Endothelial cell (in vitro differentiated cells): Measurements from ENCODE around the gene DEXI. TPM values are rescaled to one million over a fixed set of nuclear protein-coding genes. Genes with fewer than 3 reads are reported as not detected.

Experiments used
- DNase-seq: peaks from one replicate; pipeline ENCODE4 v3.0.0; 2021; ENCODE audit warnings: low spot score
- H3K27ac Mint-ChIP-seq: one replicate; pipeline ENCODE4 v1.8.0; 2021; ENCODE audit warnings: mixed read lengths, inconsistent platforms; ENCODE audit not compliant: unreplicated experiment
- H3K27me3 Mint-ChIP-seq: one replicate; pipeline ENCODE4 v1.8.0; 2021; ENCODE audit warnings: mild to moderate bottlenecking, moderate library complexity, mixed read lengths, inconsistent platforms; ENCODE audit not compliant: unreplicated experiment
- H3K36me3 Mint-ChIP-seq: one replicate; pipeline ENCODE4 v1.8.0; 2021; ENCODE audit warnings: mild to moderate bottlenecking, low read depth, mixed read lengths, inconsistent platforms; ENCODE audit not compliant: unreplicated experiment
- H3K4me1 Mint-ChIP-seq: one replicate; pipeline ENCODE4 v1.8.0; 2021; ENCODE audit warnings: mild to moderate bottlenecking, mixed read lengths, inconsistent platforms; ENCODE audit not compliant: unreplicated experiment
- H3K4me3 Mint-ChIP-seq: one replicate; pipeline ENCODE4 v1.8.0; 2021; ENCODE audit warnings: mild to moderate bottlenecking, mixed read lengths, inconsistent platforms; ENCODE audit not compliant: unreplicated experiment
- H3K9me3 Mint-ChIP-seq: one replicate; pipeline ENCODE4 v1.8.0; 2021; ENCODE audit warnings: mixed read lengths, inconsistent platforms; ENCODE audit not compliant: unreplicated experiment
- total RNA-seq: library from RNA; stranded (reverse); fragmentation: NEBNext Ultra II Directional; extraction: Animal tissue kit (Norgen Biotek cat#: 25700); gene quantifications from one replicate; pipeline ENCODE4 v1.2.1, GENCODE V29; 2021; ENCODE audit not compliant: unreplicated experiment
- TF ChIP-seq, protein P1 (sequence below): fragments of 200-600 bp; sonication (generic); IDR thresholded peaks from one replicate; pipeline ENCODE4 v1.5.0; 2021; ENCODE audit warnings: antibody characterized with exemption; ENCODE audit not compliant: unreplicated experiment

Gene DEXI
- total RNA-seq, 1 donor from 2014 or later, result 37.9 TPM

DNA sequence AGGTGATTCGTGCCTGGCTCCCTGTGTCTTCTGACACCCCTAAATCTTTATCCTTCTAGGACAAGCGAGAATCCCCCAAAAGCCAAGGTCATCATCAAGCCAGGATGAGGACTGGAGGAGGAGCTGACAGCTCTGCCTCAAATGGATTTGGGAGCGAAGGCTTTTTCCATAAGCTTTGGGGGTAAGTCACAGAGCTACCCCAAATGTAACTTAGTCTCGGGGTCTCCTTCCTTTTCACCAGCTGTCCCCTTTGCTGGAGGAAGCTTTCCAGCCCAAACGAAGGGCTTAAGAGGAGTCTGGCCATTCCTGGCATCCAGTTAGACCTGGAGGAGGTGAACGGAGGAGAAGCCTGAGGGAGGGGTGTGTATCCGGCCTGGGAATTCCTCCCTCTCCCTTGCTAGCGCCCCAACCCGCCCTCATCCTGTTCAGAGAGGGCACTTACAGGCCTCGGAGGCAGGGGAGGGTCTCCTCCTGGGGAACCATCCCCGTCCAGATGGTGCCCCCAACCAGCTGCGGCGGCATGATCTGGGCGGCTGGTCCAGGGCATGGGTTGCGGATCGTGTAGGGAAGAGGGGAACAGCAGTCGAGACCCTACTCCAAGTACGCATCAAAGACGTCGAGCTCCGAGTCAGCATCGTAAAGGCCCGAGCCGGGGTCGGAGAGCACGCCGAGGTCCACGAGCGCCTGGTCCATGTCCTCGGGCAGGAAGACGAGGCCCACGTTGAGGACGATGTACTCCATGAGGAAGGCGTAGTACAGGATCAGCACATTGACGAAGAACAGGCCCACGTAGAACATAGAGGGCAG lies 938 bp downstream of the DEXI start:
- TF ChIP-seq, protein P1, sequence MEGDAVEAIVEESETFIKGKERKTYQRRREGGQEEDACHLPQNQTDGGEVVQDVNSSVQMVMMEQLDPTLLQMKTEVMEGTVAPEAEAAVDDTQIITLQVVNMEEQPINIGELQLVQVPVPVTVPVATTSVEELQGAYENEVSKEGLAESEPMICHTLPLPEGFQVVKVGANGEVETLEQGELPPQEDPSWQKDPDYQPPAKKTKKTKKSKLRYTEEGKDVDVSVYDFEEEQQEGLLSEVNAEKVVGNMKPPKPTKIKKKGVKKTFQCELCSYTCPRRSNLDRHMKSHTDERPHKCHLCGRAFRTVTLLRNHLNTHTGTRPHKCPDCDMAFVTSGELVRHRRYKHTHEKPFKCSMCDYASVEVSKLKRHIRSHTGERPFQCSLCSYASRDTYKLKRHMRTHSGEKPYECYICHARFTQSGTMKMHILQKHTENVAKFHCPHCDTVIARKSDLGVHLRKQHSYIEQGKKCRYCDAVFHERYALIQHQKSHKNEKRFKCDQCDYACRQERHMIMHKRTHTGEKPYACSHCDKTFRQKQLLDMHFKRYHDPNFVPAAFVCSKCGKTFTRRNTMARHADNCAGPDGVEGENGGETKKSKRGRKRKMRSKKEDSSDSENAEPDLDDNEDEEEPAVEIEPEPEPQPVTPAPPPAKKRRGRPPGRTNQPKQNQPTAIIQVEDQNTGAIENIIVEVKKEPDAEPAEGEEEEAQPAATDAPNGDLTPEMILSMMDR, result no peak
- no peaks in the 10 kb centered on the region for H3K9me3 Mint-ChIP-seq
- no peak for DNase-seq
- H3K27me3 Mint-ChIP-seq, result peaks cover 18% of the 10 kb centered on the region
- H3K4me3 Mint-ChIP-seq, result peak overlapping the region; percentile 96
- no peak overlapping the region for H3K27ac Mint-ChIP-seq
- H3K4me1 Mint-ChIP-seq, result peaks cover 64% of the 10 kb centered on the region
- H3K36me3 Mint-ChIP-seq, result peaks cover 14% of the 10 kb centered on the region

DNA sequence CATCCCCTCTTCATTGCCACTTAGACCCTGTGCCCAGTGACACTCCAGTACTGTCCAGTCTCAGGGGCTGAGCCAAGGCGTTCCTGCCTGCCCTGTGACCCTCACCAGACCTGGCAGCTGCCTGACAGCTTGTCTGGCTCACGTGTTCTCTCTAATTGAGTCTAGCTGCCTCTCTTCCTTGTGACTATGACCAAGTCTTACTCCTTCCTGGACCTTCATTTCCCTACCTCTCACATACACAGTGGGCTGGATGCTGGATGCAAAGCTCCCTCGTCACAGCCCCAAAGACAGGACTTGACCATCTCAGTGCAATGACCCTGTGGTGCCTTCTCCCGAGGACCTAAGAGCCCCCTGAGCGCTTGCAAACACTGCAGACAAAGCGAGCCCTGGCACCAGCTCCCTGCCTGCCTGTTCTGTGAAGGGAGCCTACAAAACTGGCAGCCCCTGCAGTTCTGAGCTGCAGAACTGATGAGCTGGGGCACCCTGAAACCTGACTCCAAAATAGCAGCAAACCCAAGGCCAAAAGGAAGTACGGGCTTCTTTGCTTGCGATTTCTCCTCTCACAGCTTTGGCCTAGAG lies 1.7 kb downstream of the DEXI start:
- no peaks in the 10 kb centered on the region for H3K9me3 Mint-ChIP-seq
- H3K27ac Mint-ChIP-seq, result no peak overlapping the region
- peaks cover 16% of the 10 kb centered on the region for H3K27me3 Mint-ChIP-seq

DNA sequence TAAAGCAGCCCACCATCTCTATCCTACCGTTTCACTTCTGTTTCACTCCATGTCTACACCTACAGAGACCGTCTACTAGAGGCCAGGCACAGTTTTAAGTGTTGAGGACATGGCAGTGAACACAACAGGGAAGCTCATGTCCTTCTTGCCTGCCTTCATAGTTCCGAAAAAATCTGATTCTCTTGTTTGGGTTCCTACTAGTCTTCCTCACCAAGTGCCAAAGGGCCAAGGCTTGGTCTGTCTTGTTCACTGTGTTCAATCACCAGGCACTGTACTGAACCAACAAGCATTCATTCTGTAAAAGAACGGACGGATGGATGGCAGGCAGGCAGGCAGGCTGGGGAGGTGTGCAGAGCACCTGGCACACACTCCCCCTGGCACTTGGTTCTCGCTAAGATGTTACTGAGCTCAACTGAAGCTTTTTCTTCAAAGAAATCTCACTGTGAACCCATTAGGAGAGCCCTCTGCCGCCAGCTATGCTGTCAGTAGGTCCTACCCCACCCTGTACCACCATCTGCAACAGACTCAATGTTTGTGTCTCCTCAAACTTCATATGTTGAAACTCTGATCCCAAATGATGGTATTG lies 2.5 kb downstream of the DEXI start:
- H3K4me3 Mint-ChIP-seq, result peak overlapping the region; percentile 5
- TF ChIP-seq, protein P1, result no peak
- H3K9me3 Mint-ChIP-seq, result no peaks in the 10 kb centered on the region
- peaks cover 55% of the 10 kb centered on the region for H3K4me1 Mint-ChIP-seq
- H3K27me3 Mint-ChIP-seq, result peaks cover 16% of the 10 kb centered on the region
- no peak overlapping the region for H3K27ac Mint-ChIP-seq
- peaks cover 10% of the 10 kb centered on the region for H3K36me3 Mint-ChIP-seq
- no peak for DNase-seq

More for the DNA sequence above, 1.7 kb downstream of the DEXI start:
- H3K4me1 Mint-ChIP-seq, result peaks cover 59% of the 10 kb centered on the region
- H3K36me3 Mint-ChIP-seq, result peaks cover 14% of the 10 kb centered on the region
- no peak for DNase-seq
- peak overlapping the region; percentile 96 for H3K4me3 Mint-ChIP-seq
- TF ChIP-seq, protein P1, result no peak

DNA sequence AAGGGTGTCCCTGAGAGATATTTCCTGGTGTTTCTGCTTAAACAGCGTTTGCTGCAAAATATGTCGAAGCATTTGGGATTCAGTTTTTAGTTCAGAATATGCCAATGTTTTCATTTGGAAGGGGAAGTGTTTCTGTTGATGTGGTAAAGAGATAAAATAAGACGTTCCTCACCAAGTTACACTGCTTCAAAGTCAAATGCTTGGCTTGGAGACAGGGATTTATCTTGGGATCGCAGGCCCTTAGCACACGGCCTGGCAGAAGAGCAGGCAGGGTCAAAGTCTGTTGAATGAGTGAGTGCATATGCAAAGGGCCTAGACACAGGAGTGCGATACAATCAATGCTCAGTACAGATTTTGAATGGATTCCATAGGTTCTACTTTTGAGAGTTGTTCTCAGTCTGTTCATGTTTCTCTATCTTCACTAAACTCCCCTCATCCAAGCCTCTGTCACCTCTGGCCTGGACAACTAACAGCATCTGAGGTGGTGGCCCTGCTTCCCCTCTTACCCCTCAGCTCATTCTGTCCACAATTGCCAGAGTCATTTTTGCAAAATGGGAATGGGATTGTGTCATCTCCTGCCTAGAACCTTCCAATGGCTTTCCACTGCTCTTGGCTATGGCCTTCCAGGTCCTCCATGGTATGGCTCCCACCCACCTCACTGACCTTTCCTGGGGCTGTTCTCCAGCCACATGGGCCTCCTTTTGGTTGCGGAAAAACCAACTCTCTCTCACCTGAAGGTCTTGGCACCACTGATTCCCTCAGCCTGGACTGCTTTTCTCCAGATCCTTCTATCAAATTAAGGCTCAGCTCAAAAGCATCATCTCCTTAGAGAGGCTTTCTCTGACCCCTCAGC lies 3.2 kb downstream of the DEXI start:
- Mint-ChIP-seq H3K27me3 (peaks cover 16% of the 10 kb centered on the region), H3K27ac (no peak overlapping the region), H3K36me3 (peaks cover 10% of the 10 kb centered on the region), H3K4me3 (peak overlapping the region; percentile 5), H3K9me3 (no peaks in the 10 kb centered on the region), H3K4me1 (peaks cover 55% of the 10 kb centered on the region)
- TF ChIP-seq, protein P1, result no peak
- DNase-seq, result no peak
